Measurements from ENCODE around the gene DLX2.

The DLX2 gene

DNA sequence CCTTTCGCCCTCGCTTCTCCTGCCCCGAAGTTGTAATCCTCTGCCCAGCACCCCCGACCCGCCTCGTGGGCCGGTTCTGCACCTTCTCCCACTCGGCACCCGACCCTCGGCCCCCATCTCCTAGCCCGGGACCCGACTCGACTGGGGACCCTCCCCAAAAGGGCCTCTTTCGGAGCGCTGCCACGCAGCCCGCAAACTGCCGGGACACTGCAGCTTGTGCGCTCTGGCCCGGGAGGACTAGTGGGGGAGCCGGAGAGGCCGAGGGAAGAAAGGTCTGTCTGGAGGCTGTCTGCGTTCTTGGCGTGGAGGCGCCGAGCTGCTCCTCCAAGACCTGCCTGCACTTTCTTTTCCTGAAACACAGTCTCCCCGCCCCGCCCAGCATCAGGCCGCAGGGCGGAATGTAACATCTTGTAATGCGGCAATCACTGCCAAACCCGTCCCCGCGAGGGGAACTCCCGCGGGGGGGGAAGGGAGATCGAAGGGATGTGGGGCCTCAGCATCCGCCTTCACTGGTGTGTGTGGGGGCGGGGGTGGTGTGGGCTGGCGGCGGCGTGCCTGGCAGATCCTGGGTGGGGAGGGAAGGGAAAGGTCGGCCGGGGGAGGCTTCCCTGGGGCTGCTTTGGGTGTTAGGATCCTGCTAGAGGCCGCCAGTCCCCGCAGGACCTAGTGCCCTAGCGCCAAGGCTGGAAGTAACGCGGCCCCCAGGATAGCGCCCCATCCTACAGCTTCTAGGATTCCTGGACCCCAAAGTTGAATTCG, 7.4 kb downstream of the DLX2 start:
- in situ Hi-C loops (cut with MboI; ENCODE audit: low sequenced_read_pairs), result no loop called here

DNA sequence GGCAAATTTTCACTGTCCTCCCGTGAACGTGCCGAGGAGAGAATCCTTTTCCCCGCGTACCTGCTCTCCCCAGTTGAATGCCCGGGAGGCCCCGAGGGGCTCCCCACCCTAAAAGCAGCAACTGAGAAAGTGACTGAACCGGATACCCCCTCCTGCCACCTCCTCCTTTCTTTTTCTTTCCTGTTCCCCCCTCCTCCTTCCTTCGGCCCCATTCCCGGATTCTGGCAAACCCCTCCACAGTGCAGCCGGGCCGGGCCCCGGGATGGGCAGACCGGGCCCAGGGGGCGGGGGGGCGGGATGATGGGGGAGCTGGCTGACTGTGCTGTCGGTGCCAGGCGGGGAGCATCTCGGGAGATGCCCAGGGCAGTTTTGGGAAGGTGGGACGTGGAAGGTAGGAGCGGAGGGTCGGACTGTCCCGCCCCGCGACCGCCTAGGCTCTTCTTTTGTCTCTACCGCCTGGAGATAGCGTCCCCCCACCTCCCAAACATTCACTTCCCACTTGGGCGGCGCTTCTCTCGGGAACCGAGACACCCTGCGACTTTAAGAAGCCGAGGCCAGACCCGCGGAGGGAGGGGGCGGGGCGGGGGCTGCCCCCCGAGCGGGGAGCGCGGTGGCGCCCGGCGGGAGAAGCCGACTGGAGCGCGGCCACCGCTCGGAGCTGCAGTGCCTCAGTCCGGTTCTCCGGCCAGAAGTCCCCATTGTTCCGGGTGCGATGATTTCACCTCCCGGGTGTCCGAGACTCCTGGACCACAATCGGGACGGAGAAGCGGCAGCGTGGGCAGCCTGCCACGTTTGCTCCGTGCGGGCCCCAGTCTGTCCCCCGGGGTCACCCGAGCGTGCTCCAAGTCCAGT, 8.2 kb downstream of the DLX2 start:
- in situ Hi-C loops (cut with MboI; ENCODE audit: low sequenced_read_pairs), result no loop called here

DNA sequence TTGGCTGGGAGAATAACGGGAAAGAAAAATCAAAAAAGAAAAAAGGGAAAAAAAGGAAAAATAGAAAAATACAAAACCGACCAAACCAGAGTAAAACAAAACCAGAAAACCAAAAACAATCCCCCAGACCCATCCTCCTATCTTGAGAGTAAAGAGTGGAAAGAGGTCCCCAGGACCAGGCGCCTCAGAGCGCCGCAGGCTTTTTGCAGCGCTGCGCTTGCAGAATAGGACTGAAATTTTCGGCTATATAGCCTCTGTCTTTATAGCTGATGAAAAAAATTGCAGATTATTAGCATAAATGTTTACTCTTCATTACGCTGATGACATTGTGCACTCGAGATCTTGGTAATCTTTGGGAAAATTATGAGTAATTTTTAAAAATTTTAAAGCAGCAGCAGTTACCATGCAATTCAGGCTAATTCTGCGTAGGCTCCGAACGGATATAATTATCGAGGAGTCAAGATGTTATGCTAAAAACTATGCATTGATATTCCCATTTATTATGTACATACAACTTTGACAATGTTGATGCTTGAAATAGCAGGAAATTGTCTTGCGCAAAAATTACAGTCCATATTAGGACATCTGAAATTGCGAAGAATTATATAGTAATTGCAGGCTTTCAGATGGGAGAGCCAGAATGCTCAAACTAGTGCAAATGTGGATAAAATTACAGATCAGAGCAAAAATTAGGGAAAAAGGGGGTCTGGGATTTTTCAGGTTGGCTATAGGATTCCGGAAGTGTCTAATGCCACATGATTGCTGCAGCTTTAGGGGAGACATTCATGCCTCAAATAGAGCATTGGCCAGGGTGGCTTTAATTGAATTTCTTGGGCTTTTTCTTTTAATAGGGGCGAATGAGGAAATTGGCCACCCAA, 9.0 kb downstream of the DLX2 start:
- in situ Hi-C loops (cut with MboI; ENCODE audit: low sequenced_read_pairs), result no loop called here

DNA sequence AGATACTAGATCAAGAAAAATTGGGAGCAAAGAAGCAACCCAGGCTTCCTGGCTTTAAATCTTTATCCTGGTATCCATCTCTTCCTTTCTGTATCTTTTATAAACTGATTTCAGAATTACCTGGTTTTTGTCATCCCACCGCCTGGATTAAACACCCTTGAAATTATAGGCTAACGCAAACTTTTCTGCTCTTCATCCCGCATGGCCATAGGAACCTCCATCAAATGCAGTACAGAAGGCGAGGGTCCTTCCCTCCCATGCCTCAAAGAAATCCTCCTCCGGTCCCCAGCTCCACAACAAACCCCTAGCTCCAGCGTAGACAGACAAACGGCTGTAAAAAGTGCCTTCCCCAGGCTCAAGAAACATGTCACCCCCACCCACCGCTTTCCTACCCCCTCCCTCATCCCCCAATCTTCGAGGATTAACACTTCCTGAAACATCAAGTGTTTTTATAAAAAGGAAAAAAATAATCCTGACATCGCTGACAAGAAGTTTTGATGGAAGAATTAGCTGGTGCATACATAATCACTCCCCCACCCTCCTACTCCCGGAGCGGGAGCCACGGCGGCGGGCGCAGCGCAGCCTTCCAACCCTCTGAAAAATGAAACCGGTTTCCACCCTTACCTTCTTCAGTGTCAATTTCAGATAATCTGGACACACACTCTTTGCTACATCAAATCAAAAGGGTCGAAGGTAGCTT, 9.8 kb downstream of the DLX2 start:
- in situ Hi-C loops (cut with MboI; ENCODE audit: low sequenced_read_pairs), result no loop called here

DNA sequence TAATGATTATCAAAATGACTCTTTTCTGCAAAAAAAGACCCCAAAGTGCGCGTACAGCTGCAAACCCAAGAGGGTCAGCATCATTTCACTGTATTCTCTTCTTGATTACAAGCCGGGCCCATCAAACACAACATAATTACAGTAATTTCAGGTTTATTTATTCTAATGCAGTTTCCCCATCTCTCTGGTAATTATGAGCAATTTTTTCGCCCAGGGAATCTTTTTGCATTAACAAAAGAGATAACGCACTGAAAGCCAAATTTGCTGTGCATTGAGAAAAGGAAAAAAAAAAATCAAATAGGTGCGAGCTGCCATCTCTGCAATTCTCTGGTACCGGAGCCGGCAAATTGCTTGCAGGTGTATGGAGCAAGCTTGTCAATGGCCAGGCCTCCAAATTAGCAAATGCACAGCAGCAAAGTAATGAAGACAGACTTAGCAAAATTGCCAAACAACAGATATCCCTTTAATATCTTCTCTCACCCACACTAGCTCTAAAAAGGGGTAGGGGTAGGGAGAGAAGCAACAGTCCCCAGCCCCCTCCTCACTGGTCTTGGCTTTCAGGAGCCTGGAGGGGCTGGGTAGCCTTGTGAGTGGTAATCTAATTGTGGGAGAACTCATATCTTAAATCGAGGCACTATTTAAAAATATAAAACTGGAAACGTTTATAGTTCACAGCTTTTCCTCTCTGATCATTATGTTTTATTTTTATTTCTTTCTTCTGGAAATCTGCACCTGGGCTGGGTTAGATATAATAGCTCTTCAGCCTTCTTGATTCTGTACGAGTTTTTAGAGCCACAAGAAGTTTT, 10.7 kb downstream of the DLX2 start:
- in situ Hi-C loops (cut with MboI; ENCODE audit: low sequenced_read_pairs), result no loop called here

DNA sequence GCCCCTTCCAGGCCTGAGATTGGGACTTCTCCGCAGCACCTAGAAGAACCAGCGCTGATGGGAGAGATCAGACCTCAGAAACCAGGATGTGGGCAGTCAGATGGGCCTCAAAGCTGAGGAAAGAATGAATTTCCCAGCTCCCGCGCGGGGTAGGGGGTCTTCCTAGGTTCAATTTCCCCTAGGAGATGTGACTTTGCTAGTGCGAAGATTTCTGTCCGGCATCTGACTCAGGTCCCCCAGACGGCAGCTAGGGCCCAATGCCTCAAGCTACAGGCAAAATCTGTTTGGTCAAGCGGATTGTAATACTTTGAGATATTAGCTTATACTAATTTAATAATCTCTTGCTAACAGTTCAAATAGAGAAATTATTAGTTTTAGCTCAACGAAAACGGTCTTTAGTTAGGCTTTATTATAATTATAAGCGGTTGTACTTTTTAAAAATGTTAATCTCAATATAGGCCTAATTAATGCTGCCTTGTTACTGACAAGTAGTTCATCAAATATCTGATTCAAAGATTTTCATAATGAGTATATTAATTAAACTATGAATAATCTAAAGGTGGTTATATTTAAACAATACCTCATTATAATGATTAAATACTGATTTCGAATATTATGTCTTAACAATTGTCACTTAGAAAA, 11.6 kb downstream of the DLX2 start:
- in situ Hi-C loops (cut with MboI; ENCODE audit: low sequenced_read_pairs), result no loop called here

DNA sequence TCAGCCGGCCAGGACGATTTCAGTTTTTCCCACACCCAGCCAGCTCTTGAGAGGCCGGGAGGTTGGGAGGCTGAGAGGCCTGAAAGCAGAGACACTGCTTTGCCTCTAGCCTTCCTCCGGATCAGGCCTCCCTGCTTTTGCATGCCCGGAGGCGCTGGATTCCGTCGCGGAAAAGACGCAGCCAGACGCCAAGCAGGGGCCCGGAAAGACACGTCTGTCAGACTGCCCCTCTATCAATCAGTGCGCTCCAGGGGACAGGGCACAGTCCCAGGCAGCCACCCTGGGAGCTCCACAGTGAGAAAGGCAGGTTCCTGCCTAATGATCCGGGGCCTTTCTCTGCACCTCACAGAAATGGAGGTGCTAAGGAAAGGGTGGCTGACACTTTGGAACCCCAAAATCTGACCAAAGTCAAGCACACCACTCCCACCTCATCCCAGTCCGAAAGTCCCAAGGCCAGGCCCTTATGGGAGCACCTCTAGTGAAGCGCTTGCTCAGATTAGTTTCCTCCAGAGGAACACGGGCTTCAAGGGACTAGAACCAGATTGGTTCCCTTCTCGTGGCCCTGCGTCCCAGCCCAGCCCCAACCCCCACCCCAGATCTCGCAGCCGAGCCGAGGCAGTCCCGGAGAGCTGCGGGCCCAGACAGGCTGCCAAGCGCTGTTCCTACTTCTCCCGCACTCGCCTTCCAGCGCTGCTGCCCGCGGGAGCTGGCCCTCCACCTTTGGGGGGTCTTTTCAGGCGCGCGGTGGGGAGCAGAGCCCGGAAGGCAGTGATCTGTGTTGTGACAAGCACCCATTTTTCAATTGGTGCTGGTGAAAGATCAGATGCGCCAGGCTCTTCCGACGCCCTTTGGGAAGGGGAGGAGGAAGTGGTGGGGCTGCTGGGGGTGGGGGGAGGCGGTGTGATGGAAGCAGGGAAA, 12.4 kb downstream of the DLX2 start:
- in situ Hi-C loops (cut with MboI; ENCODE audit: low sequenced_read_pairs), result no loop called here

DNA sequence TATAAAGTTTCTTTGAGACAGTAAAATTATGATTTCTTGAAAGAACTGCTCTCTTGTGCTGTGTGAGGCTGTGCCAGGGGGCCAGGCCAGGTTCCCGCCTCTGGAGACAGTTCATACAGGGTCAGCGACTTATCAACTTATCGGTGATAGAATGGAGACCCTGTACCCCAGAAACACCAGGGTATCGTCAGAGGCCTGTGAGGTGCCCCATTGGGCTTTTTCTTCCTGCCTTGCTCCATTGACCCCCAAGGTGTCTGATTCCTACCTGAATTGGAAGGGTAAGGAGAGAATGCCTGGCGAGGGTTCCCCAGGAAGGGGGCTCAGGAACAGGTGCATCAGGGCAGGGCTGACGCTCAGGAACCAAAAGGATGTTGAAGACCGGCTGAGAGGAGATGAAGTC, 13.1 kb downstream of the DLX2 start:
- in situ Hi-C loops (cut with MboI; ENCODE audit: low sequenced_read_pairs), result no loop called here

DNA sequence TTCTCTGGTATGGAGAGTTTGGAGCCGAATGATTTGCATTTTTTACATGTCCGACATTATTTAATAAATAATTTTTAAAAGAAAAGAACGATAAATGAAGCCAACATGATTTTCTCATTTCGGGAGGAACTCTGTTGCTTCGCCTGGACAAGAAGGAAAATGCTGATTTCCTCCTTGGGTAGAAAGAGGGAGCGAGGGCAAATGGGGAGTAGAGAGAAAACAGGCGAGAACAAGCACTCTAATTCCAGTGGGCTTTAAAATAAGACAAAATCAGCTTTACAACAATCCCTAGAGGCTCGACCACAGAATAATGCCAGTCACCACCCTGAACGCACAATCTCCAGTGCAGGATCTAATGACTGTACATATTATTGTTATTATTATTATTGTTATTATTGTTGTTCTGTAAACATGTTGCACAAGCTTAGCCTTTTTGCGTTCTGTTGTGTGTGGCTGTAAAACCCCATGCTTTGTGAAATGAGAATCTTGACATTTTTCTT, 13.6 kb downstream of the DLX2 start:
- in situ Hi-C loops (cut with MboI; ENCODE audit: low sequenced_read_pairs), result no loop called here

DNA sequence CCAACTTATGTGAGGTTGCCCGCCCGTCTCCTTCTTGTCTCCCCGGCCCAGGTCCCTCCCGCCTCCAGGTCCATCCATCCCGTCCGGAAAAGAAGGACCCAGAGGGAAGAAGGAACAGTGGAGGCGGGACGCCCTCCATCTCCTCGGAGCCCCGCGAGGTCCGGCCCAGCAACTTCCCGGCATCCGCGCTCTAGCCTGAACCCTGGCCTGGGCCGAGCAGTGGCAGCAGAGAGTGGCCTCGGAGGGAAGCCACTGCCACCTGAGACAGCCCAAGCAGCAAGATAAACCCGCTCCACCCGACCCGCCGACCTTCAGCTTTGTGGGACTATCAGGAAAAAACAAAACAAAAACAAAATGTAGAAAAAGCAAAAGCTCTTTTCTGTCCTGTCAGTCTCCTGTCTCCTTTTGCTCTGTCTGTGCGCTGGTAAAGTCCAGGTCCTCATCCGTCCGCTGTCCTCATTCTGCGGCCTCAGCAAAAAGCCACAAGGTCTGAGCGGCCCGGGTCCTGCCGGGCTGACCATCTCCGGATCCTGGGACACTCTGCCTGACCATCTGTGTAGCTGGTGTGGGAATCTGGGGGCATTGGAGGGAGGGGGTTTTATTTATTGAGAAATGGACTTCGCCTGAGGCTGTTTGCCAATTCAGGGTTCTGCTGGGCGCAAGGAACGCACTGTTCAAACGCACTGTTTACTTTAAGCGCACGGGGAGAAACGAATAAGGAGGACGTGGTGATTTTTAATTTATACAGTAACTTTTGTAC, 14.3 kb downstream of the DLX2 start:
- in situ Hi-C loops (cut with MboI; ENCODE audit: low sequenced_read_pairs), result no loop called here

DNA sequence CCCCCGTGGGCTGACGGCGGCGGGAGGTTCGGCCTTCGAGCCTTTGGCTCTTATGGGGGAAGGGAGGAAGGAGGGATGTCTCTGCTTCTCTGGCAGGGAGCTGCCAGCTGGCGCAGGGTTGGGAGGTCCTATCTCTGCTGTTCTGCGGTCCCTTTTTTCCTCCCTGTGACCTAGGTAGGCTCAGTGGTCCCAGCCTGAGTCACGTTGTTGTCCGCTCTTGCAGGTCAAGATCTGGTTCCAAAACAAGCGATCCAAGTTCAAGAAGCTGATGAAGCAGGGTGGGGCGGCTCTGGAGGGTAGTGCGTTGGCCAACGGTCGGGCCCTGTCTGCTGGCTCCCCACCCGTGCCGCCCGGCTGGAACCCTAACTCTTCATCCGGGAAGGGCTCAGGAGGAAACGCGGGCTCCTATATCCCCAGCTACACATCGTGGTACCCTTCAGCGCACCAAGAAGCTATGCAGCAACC, 14.9 kb downstream of the DLX2 start:
- in situ Hi-C loops (cut with MboI; ENCODE audit: low sequenced_read_pairs), result no loop called here

DNA sequence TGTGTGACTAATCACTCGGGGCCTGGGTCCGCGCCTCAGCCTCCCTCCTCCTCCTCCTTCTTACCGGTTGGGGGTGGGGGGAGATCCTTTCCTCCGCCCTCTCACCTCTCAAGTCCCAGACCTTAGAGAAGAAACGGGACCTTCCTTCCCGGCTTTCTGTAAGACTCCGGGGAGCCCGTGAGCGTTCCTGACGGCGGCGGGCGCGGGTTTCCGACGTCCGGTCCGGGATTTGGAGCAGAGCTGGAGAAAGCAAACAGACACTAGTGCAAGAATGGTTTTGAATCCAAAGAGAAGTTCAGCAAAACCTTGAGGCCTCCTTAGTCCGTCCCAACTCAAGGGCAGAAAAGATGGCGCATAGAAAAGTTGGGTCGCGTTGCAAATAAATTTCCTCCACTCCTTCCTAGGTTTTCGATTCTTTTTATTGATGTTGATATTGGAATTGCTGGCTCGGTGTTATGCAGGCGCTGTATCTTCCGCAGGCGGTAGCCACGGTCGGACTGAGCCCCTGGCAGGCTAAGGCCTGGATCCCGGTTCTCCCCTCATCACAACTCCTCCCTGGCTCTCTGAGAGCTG, 15.4 kb downstream of the DLX2 start:
- in situ Hi-C loops (cut with MboI; ENCODE audit: low sequenced_read_pairs), result no loop called here

DNA sequence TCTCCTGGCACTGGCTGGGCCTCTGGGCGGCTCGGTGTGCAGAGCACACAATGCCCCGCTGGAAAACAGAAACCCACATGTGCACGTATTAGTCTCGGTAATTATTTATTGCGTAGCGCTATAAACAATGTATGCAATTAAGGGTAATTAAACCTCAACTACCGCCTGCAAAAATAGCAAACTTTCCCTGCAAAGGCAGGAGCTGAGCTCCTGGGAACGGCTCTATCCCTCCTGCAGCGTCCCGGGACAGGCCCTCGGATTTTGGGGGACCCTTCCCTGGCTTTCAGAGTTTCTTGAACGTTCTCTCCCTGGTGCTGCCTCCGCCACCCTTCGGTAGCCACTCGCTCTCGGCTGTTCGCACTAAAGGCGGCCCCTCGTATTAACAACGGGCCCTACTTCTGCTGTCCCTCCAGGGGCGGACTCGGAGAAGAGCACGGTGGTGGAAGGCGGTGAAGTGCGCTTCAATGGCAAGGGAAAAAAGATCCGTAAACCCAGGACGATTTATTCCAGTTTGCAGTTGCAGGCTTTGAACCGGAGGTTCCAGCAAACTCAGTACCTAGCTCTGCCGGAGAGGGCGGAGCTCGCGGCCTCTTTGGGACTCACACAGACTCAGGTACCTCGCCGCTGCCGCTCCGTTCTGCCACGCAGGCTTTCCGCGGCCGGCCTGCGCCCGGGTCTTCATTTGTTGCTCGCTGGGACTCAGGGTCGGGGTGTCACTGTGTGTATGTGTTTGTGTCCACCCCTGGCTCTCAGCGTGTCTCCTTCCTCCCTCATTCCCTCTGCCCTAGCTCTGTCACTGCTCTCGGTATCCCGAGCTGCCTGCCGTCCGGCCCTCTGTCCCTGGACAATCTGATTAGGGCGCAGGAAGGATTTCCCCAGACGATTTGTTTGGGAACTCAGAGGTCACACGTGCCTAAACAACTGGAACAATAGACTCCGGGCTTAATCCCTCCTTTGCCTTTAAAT, 16.2 kb downstream of the DLX2 start:
- in situ Hi-C loops (cut with MboI; ENCODE audit: low sequenced_read_pairs), result no loop called here

DNA sequence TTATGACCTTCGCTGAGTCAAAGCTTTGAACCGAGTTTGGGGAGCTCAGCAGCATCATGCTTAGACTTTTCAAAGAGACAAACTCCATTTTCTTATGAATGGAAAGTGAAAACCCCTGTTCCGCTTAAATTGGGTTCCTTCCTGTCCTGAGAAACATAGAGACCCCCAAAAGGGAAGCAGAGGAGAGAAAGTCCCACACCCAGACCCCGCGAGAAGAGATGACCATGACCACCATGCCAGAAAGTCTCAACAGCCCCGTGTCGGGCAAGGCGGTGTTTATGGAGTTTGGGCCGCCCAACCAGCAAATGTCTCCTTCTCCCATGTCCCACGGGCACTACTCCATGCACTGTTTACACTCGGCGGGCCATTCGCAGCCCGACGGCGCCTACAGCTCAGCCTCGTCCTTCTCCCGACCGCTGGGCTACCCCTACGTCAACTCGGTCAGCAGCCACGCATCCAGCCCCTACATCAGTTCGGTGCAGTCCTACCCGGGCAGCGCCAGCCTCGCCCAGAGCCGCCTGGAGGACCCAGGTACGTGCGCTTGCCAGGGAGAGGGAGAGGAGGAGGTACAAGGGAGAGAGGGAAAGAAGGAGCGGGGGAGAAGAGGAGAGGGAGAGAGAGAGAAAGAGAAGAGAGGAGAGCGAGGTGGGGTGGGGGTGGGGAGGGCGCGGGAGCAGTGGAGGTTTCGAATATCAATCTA, 17.1 kb downstream of the DLX2 start, which contains the start of gene DLX1:
Gene DLX1, plus strand, starts transcription at position 48 of the 700 bp plus-strand sequence. Its CDS starts 171 bp downstream, at position 219.
- in situ Hi-C loops (cut with MboI; ENCODE audit: low sequenced_read_pairs), result no loop called here

All from HL-60/S4 treated with retinoic acid at 250 ng/mL for 4 days and 3 days (cell line).